ENCODE results near the gene KCNK10.

KCNK10 gene

DNA sequence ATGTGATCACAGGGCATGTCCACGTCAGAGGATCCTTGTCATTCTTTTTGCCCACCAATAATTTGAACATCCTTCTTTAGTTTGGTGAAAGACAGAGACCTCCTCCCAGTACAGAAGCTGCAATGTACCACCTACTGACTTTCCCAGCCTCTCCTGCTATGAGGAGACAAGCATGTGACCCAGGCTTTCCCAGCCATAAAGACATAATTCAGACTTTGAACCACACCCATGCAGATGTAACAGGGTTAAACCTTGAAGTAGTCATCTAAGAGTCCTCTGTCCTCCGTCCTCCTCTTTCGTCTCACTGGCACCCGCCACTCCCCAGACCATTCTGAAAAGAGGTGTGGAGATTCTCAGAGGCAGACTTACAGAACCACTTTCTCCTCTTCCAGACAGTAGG, 120.8 kb downstream of the KCNK10 start:
- Histone ChIP-seq H3K27me3 (peaks cover 5% of the 10 kb centered on the region), H3K36me3 (no peaks in the 10 kb centered on the region), H3K4me3 (ENCODE audit: low read depth in 1 of 2, low read length in 1 of 2) (no peak overlapping the region), H3K27ac (no peak overlapping the region), H3K4me1 (ENCODE audit: control insufficient read depth in 1 of 2, insufficient read depth in 1 of 2, low read depth in 1 of 2, low read length in 1 of 2) (no peaks in the 10 kb centered on the region), H3K9me3 (no peaks in the 10 kb centered on the region)
- TF ChIP-seq, protein P1, sequence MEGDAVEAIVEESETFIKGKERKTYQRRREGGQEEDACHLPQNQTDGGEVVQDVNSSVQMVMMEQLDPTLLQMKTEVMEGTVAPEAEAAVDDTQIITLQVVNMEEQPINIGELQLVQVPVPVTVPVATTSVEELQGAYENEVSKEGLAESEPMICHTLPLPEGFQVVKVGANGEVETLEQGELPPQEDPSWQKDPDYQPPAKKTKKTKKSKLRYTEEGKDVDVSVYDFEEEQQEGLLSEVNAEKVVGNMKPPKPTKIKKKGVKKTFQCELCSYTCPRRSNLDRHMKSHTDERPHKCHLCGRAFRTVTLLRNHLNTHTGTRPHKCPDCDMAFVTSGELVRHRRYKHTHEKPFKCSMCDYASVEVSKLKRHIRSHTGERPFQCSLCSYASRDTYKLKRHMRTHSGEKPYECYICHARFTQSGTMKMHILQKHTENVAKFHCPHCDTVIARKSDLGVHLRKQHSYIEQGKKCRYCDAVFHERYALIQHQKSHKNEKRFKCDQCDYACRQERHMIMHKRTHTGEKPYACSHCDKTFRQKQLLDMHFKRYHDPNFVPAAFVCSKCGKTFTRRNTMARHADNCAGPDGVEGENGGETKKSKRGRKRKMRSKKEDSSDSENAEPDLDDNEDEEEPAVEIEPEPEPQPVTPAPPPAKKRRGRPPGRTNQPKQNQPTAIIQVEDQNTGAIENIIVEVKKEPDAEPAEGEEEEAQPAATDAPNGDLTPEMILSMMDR (IDR thresholded peaks at IDR 0.05) = no peak

DNA sequence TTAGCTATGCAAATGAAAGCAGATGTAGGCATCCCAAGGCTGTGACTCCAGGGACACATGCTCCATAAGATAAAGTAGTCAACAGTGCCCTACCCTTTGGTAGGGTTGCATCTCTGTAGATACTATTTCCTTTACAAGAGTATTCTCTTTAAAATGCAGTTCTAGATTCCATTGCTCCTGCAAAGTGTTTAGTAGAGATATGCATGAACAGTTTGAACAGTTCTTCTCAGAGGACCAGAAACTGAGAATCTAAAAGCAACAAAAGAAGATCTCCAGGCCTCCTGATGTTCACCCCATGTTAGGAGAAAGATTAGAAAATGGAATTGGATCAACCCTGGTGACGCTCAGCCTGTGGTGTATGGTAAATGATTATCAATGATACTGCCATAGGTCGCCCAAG, 121.2 kb downstream of the KCNK10 start:
- Histone ChIP-seq H3K4me3 (ENCODE audit: low read depth in 1 of 2, low read length in 1 of 2) (no peak overlapping the region), H3K4me1 (ENCODE audit: control insufficient read depth in 1 of 2, insufficient read depth in 1 of 2, low read depth in 1 of 2, low read length in 1 of 2) (no peaks in the 10 kb centered on the region), H3K36me3 (no peaks in the 10 kb centered on the region), H3K27me3 (peaks cover 9% of the 10 kb centered on the region), H3K27ac (no peak overlapping the region), H3K9me3 (no peaks in the 10 kb centered on the region)
- TF ChIP-seq, protein P1 (IDR thresholded peaks at IDR 0.05) = no peak

DNA sequence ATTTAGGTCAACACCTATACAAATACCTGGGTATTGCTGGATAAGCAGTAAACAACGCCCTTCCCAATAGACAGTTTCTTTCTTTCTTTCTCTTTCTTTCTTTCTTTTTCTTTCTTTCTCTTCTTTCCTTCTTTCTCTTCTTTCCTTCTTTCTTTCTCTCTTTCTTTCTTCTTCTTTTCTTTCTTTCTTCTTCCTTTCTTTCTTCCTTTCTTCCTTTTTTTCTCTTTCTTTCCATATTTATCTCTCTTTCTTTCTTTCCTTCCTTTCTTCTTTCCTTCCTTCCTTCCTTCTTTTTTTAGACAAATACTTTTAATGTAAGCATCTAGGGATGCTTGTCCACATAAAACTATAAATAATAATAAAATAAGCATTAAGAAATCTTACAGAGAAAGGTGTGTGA, 123.2 kb downstream of the KCNK10 start:
- Histone ChIP-seq H3K9me3 (no peaks in the 10 kb centered on the region), H3K4me3 (ENCODE audit: low read depth in 1 of 2, low read length in 1 of 2) (no peak overlapping the region), H3K27me3 (peaks cover 27% of the 10 kb centered on the region), H3K27ac (no peak overlapping the region), H3K36me3 (no peaks in the 10 kb centered on the region), H3K4me1 (ENCODE audit: control insufficient read depth in 1 of 2, insufficient read depth in 1 of 2, low read depth in 1 of 2, low read length in 1 of 2) (no peaks in the 10 kb centered on the region)
- TF ChIP-seq, protein P1 (IDR thresholded peaks at IDR 0.05) = no peak

DNA sequence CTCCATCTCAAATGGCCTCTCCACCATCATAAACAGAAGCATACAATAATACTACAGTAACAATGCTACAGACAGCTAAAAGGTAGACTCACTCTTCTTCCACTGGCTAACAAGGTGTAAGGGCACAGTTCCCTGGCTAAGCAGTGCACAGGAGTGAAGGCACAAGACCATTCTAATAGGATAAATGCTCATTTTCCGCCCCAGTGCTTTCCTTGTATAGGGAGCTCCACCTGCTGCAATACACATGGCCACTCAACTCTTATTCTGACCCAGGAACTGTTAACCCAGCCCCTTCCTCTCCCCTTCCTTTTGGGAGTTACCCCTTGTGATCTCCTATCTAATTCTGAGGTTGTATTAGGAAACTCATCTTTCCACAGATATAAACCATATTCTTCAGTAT, 124.6 kb downstream of the KCNK10 start:
- Histone ChIP-seq H3K4me3 (ENCODE audit: low read depth in 1 of 2, low read length in 1 of 2) (no peak overlapping the region), H3K36me3 (no peaks in the 10 kb centered on the region), H3K27ac (no peak overlapping the region), H3K27me3 (peaks cover 41% of the 10 kb centered on the region), H3K9me3 (no peaks in the 10 kb centered on the region), H3K4me1 (ENCODE audit: control insufficient read depth in 1 of 2, insufficient read depth in 1 of 2, low read depth in 1 of 2, low read length in 1 of 2) (no peaks in the 10 kb centered on the region)
- TF ChIP-seq, protein P1 (IDR thresholded peaks at IDR 0.05) = no peak

DNA sequence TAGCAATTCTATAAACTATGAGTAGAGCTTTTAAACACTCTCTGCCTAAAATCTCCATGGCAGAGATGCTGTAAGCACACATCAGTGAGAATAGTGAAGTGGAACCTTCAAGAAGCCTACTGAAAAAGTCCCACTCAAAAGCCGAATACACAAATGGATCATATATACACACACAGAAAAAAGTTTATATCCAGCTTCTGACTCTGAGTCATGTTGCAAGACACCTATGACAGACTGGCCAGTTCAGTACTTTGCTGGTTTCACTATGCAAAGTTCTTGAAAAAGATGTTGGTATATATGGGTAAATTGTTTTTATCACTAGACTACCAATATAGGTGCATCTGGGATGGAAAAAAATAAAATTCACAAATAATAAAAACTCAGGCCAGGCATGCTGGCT, 126.1 kb downstream of the KCNK10 start:
- H3K36me3 ChIP-seq = no peaks in the 10 kb centered on the region
- TF ChIP-seq, protein P1 (IDR thresholded peaks at IDR 0.05) = no peak
- H3K4me3 ChIP-seq (ENCODE audit: low read depth in 1 of 2, low read length in 1 of 2) = no peak overlapping the region
- peaks cover 57% of the 10 kb centered on the region for H3K27me3 ChIP-seq
- no peak overlapping the region for H3K27ac ChIP-seq
- no peaks in the 10 kb centered on the region for H3K4me1 ChIP-seq (ENCODE audit: control insufficient read depth in 1 of 2, insufficient read depth in 1 of 2, low read depth in 1 of 2, low read length in 1 of 2)
- H3K9me3 ChIP-seq = no peaks in the 10 kb centered on the region

All from neutrophil (primary cell).